ENCODE measurements around the gene GALT.

Gene GALT

DNA sequence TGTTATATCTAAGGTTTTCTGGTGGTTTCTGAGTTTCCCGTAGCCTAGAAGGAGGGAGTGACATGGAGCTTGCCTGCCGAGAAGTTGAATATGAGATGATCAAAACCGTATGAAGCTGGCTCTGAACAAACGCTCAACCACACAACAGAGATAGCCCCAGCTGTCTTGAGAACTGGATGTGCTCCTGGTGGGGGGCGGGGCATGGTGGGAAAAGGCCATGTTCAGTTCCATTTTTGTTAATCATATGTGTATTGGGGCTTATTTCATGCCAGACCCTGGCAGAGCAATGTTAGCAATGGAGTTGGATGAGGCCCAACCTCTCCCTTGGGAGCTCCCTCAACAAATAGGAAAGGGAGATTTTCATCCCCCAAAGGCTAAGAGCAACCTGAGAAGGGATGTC is 39.8 kb downstream of the GALT start:
- no peak for DNase-seq

- DNase-seq, result no peak
Observed at GRCh38 chr9:34686732-34687131, 40.3 kb downstream of the GALT start.

- no peak for DNase-seq
Observed at GRCh38 chr9:34687276-34688030, 41.0 kb downstream of the GALT start.

- no peak for DNase-seq
Observed at GRCh38 chr9:34688329-34689115, 42.0 kb downstream of the GALT start.

DNA sequence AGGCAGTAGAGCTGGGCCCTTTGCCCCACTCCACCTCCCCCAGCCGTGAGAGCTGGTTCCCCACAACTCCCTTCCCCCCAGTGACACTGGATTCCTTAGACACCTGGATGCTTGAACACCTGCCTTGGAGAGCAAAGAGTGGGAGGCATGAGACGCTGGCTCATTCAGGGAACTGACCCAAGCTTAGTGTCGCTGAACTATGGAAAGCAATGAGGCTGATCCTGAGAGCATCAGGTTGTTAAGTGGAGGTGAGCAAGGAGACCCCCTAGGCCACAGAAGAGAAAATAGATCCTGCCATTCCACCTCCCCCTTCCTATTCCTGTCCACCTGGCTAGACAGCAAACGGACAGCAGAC is 42.6 kb downstream of the GALT start:
- no peak for DNase-seq

DNA sequence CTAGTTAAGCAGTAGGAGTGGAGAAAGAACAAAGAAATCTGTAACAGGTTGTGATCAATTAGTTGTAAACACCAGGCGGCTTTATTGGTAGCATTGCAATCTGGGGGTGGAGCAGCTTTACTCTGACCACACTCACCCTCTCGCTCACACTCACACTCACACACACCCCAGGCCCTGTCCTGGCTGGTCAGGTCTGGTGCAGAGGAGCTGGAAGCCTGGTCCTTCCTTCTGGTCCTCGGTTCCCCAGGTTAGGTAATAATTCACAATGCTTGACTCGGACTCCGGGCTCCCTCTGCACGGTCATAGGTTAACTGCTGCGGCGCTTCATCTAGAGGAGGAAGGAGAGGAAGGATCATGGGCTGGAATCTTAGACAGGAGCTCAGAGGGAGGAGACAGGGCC is 43.0 kb downstream of the GALT start:
- no peak for DNase-seq

DNA sequence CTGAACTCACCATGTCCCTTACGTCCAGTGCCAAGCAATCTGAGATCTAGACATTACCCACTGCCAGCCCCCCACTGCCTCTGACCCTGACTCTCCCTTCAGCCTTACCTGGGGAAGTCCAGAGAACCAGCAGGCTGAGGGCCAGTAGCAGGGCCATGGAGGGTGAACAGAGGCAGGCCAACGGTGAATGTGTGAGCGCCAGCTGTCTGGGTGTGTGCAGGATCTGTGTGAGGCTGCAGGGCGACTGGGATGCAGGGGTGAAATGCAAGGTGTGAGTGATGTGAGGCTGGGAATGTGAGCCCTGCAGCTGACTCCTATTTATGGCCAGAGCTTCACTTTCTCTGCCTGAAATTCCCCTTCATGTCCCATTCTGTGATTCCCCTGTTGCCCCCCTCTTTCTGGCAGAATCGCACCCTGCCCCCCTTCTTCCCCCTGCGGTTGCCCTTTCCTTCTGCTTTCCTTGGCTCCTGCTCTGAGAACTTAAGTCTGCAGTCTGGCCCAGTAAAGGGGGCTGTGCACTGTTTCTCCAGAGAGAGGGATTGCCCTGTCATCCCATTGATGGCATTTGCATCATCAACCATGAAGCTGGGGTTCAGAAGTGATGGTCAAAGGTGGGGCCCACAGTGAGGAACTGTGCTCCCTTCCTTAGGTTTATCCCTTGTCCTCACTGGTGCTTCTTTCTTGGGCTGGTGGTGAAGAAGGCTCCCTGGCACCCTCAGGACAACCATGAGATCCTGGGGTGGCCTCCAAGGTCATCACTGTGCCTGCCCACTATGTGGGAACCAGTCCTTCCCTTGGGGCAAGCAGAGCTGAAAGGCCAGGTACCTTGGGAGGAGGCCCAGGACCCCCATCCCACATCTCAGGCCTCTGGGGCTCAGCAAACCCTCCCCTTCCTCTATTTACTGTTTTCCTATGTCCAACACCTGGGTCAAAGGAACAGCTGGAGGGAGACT is 44.8 kb downstream of the GALT start, which contains the start of gene CCL19:
Gene CCL19 (minus strand): TSS at position 294 of the 953 bp plus-strand sequence. CDS start 137 bp downstream, at position 157.
- no peak for DNase-seq

DNA sequence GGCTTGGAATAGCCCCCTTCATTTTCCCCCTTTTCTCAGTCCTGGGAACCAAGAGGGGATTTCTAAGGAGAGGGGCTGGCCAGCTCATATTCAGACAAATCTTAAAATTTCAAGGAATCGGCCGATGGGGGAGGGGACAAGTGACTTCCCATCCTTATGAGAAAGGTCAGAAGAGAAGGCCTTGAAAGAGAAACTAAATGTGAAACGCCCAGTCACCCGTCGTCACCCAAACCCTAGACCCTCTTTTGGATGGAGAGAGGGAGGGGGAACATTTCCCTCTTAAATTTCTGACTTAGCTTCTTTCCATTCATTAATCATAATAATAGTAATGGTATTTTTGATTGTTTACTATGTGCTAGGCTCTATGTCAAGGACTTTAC is 45.5 kb downstream of the GALT start:
- no peak for DNase-seq

GRCh38 chr9:34693560-34693959 is 47.1 kb downstream of the GALT start:
- no peak for DNase-seq

DNA sequence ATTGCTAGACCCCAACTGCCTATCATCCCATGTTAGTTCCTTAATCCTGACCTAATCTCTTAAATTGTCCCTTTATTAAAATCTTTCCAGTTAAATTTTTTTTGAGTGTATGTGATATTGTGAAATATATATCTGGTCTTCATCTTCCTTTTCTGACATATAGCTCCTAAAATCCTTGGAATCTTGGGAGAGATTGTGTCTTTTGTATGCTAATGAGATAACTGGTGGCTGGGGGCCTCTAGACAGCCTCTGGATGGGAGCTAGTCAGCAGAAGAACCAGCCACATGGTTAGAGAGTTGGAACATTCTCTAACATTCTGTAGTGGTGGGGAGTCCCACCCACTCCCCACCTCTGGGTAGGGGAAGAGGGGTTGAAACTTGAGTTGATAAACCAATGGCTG is 48.3 kb downstream of the GALT start:
- DNase-seq, result no peak

All from CD4-positive, alpha-beta T cell treated with Interleukin-6 for 4 hours (primary cell).